Amniotic stem cell (primary cell): ENCODE measurements around the gene PPP1R1B.
"Not testable (repeated sequence)": the region's sequence is repeated elsewhere in the genome, so short reads cannot be mapped to it uniquely, and the experiment has no call there.

ENCODE experiments used
- DNase-seq: peaks from one replicate; lab custom pipeline; 2025; lab: John Stamatoyannopoulos, UW

PPP1R1B gene

DNA sequence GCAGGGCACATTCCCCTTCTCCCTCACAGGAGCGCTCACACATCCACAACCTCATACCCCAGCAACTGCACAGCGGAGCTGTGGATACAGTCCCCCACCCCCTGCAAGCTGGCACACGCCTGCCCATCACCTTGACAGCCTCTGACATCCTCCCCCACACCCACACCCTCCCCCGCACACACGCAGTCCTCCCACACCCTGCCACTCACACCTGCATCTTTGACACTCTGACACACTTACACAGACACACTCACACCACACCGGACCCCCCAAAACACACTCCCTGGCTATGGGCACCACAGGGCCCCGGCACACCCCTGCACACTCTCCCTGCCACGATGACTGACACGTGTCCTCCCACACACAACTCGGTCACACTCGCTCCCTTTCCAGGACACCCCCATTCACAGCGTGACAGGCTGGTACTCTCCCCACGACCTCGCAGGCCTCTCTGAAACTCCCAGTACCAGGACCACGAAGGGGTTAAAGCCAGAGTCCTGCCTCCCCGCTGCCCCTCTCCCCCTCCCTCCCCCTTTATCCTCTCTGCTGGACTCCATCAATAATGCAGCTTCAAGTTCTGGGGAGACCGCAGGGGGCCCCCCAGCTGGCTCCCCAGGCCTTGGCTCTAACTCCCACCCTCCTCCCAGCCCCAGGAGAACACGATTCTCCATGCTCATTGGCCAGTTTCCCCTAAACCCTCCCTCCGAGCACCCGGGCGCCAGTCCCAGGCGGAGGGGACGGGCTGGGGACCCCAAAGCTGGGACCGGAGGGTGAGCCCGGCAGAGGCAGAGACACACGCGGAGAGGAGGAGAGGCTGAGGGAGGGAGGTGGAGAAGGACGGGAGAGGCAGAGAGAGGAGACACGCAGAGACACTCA is at the start of gene PPP1R1B:
PPP1R1B (plus strand) TSS at position 782 of the 876 bp plus-strand sequence. CDS start 441 bp downstream, outside the sequence.
- no peak for DNase-seq

DNA sequence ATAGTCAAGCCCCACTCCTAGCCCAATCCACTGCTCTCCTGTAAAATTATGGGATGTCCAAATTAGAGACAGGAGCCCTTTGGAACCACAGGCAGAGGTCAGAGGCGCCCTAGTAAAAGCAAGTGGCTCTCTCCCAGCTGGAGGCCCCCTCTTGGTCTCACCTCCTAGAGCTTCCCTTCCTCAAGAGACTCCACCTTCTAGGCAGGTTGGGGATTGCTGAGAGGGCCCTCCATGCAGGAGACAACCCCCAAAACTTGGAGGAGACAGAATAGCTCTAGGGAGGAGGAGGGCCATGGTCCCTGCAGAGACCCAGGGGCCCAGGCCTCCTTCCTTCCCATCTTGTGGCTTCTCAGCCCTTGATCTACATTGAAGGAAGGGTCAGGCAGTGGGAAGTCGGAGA is 48.5 kb upstream of the PPP1R1B start:
- DNase-seq, result no peak

DNA sequence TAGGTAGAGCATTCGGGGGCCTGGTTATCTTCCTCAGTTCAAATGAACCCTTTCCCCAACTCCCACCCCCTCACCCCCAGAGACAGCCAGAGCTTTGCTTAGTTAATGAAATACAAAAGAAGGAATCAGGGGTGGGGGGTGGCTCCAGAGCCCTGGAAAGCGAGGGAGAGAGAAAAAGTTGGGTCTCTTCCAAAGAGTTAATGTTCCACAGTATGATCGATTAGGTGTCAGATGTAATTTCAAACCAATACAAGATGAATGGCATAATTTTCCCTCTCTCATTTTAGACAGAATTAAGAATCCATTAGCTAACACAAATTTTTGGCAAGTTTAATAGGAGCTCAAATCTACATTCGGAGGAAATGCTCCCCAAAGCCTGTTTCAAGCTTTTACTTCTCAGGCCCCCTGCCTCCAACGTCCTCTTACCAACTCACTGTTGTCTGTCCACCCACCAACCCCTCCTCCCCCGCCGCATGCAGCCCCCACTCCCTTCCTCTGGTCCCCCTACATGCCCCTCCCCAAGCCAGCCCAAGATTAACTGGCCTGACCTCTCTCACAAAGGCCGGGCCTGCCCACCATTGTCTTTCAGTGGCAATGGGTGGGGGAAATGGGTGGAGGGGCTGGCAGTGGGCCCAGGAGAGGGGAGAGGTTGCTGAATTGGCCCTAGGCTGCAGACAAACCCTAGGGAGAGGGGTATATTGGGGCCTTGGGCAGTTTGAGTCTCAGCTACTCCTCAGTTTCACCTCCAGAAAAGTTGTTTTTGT is 47.3 kb upstream of the PPP1R1B start:
- DNase-seq, result no peak

DNA sequence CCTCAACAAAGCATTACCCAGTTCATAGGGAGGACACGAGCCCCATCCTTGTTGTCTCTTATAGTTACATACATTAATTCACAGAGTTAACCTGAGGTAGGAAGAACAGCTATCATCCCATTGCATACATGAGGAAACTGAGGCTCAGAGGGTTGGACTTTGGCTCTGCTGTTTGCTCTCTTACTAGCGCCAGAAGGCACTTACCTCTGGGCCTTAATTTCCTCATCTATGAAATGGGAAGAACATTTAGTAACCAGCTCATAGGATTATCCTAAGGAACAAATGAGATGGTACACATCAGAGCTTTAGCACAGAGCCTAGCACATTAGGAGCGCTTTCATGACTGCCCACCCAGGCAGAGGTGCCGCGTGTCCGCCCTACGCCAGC is 46.7 kb upstream of the PPP1R1B start:
- no peak for DNase-seq

DNA sequence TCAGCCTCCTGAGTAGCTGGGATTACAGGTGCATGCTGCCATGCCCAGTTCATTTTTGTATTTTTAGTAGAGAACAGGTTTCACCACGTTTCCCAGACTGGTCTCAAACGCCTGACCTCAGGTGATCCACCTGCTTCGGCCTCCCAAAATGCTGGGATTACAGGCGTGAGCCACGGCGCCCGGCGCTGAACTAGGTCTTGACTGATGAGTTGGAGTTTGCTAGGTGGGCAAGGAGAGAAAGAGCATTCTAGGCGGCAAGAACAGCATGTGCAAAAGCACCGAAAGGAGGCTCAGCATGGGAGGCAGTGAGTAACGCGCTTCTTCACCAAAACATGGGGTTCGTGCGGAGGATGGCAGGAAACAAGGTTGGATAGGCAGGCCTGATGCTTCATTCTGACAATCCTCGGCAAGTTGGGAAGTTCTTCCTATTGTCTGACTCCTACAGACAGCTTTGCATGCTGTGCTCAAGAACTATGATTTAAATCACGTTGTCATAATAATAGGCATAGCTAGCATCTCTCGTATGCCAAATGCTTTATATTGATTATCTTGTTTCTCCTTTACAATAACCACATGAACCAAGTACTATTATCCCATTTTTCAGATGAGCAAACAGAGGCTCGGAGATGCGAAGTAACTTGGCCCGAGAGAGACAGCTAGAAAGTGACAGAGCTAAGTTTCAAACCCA is 45.5 kb upstream of the PPP1R1B start:
- no peak for DNase-seq

DNA sequence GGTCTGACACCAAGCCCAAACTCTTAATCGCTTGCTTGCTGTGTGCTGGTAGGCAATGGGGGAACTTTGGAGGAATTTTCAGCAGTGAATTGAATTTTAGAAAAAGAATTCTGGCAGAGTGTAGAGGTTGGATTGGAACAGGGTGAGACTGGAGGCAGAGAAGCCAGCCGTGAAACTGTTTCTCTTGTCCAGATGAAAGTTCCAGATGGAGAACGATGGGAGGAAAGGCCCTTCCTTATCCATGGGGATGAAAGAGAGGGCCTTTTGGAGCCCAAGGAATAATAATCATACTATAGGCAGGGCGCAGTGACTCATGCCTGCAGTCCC is 45.0 kb upstream of the PPP1R1B start:
- no peak for DNase-seq

DNA sequence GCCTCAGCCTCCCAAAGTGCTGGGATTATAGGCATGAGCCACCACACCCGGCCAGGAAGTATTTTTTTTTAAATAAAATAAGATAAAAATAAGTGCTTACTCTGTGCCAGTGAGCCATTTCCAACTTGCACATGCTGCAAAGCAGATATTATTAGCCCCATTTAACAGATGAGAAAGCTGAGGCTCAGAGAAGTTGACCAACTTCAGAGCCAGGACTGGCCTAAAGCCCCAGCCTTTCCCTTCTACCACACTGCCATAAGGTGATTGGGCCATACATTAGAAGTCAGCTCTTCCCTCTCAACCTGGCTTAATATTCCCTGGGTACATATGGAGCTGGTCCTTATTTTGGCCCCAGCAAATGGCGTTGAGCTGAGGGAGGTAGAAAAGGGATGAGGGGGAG is 44.1 kb upstream of the PPP1R1B start:
- DNase-seq, result no peak

DNA sequence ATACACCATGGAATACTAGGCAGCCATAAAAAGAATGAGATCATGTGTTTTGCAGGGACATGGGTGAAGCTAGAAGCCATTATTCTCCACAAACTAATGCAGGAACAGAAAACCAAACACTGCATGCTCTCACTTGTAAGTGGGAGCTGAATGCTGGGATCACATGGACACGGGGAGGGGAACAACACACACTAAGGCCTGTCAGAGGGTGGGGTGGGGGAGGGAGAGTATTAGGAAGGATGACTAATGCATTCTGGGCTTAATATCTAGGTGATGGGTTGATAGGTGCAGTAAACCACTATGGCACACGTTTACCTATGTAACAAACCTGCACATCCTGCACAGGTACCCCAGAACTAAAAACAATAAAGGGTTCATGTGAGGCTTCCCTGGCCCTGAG is 36.6 kb upstream of the PPP1R1B start:
- not testable (repeated sequence) for DNase-seq

DNA sequence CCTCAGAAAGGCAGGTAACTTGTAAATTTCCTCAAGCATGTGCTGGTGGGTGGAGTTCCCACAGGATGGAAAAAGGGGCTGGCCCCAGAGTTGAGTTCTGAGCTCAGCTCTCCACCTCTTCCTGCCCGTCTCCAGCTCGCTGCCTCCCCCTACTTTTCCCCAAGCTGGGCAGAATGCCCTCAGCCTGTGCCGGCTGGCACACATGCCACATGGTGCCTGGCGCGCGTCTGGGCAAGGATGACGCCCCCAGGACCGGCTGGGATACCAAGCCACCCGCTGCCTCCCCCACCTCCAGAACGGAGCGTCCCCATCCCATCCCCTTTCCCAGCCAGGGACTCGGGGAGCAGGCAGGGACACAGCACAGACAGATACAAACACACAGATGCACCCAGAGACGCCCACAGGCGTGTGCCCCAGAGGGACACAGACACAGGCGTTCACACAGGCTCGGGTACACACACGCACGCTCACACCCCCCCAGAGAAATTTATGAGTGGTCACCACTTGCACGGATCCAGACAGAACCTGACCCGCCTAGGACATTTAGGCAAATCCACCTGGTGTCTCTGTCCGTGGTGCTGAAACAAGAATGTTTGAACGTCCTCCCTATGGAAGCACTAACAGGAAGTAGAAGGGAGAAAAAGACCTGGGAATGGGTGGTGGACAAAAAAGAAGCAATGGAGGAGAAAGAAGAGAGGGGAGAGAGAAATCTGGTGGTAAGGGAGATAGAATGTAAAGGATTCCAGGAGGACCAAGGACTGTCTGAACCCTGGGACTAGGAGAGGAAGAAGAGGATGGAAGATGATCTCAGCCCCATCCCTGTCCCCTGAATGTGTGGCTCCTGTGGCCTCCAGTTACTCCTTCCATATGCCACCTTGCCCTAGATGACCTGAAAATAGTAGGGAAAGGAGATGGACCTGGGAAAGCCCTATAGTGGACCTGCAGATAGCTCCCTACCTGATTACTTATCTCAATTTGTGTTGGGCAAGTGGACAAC is 34.5 kb upstream of the PPP1R1B start:
- peak; percentile 19 for DNase-seq

DNA sequence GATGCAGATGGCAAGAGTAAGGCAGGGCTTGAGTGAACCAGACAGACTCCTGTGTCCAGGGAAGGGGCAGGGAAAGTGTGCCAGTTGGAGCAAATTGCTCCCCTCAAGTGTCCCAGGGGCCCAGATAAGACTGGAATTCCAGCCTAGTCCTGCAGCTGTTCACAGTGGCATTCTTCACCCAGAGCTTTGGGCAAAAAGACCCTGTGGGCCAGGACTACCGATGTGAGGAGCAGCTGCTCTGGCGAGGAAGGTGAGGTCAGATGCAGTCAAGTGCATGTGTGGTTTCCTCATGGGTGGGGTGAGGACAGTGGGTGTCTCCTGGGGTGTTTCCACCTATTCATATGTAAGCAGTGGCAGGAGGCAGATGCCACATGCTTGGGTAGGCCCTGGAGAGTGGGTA is 33.4 kb upstream of the PPP1R1B start:
- DNase-seq, result no peak

DNA sequence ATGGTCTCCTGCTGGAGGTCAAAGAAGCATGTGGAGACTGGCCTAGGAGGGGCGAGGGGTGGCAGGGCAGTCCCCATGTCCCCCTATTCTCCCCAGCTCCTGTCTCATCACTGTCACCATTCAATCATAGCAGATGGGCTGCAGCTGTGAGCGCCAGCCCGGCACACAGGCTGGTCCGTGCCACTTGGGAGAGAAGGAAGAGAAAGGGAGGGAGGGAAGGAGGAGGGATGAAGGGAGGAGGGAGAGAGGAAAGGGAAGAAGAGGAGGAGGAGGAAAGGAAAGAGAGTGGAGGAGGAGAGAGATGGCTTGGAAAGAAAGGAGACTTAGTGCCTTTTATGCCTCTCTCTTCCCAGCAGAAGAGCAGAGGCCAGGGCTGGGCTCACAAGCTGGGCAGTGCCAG is 31.5 kb upstream of the PPP1R1B start:
- no peak for DNase-seq

DNA sequence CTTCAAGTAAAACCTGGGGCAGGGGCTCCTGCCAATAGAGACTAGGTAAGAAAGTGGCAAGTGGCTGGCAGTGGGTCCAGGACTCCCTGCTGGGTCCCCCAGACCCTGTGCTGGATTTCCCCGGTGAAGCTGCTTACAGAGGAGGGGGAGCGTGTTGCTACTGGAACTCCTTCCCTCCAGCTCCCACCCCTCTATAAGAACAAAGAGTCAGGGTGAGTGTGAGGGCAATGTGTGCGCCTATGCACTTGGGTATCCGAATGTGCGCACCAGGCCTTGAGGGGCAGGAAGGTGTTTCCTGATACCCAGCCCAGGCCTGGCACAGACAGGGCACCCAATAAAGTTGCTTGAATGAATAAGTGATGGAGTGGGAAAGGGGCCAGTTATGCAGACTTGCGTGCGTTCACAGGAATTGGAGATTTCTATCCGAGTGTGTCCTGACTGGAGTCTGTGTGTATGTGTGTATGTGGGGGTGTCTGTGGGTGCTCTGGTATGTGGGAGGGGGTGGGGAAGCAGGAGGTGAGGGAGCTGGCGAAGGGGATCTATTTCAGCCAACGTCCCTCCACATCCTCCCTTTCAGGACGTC is 30.7 kb upstream of the PPP1R1B start:
- no peak for DNase-seq

DNA sequence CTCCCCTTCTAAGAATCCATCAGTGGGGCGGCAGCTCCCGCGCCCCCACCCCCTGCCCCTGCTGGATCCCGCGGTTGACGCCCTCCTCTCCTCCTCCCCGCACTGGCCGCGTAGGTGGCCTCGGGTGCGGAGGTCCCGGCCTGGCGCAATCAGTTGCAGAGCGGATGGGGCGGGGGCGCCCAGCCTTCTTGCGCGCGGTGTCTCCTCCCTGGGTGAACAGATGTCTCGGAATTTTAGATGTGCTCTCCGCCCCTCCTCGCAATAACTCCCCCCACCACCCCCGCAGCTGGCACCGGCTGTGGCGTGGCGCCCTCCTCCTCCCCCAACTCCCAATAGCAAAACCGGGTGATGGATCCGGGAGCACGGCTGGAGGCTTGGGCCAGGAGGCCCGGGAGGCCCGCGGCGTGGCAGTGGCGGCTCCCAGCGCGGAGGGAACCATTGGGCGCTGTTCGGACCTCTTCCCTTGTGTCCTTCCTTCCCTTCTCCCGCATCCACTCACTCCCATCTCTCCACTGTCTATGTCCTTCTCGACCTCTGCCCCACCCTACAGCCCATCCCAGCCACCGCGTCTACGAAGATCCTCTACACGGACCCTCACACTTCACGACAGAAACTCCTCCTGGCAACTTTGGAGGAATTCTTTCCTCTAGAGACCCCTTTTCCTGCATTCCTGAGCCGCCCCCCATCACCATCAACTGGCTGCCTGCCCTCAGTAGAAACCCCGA is 30.0 kb upstream of the PPP1R1B start:
- DNase-seq, result no peak

DNA sequence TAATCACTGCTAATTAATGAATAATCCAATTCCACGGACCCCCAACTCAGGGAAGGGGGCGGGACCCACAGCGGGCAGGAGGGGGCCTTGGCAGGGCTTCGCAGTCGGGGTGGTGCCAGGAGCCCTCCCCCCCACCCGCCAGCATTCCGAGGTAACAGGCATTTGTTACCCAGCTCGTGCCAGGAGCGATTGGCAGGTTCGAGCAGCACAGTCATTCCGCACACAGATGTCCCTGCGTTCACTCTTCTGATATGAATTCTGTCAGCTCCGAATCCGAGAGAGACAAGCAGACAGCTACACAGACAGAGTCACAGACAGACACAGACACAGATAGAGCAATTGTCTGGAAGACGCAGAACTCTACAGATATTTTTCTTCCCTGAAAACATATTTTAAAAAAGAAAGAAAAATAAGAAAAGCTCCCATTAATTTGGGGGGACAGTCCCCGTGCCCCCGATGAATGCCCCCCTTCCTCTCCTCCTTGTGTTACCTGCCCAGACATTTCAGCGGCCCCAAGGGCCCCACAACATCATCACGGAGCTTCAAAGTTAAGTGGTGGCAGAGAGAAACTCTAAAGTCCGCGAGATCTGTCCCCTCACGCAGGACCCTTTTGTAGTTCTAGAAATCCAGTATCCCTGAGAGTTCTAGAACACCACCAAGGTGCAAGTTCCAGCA is 29.2 kb upstream of the PPP1R1B start:
- DNase-seq, result no peak

DNA sequence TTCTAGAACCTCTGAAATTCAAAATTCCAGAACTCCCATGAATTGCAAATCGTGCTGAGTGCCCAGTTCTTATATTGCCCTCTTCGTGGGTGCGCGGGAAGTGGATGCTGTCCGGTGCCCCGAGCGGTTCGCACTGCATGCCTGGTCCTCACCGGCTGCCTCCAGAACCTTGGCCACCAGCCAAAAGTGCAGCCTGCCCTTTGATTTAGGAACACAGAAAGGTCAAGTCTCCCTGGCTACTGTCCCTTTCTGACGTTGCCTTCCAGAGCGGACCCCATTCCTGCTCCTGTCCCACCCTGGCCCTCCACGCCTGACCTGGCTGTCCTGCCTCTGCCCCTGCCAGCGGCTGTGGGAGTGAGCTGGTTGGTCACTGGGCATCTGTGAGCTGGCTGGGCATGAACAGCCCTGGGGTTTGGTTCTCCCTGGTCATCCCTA is 28.7 kb upstream of the PPP1R1B start:
- no peak for DNase-seq

DNA sequence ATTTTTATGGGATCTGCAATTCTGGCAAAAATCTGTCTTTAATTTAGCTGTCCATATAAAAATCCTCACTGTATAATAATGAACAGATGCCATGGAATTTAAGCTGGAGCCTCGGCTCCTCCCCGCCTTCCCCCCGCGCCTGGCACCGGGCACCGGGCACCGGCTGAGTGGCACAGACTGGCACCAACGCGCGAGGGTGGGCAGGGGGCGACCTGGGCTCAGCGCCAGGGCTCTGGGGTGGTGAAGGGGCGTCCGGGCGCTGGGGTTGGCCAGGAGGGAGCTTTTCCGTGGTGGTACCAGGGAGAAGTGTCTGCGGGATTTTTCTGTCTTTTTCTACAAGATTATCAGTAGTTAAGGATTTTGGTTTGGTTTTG is 28.1 kb upstream of the PPP1R1B start:
- no peak for DNase-seq

DNA sequence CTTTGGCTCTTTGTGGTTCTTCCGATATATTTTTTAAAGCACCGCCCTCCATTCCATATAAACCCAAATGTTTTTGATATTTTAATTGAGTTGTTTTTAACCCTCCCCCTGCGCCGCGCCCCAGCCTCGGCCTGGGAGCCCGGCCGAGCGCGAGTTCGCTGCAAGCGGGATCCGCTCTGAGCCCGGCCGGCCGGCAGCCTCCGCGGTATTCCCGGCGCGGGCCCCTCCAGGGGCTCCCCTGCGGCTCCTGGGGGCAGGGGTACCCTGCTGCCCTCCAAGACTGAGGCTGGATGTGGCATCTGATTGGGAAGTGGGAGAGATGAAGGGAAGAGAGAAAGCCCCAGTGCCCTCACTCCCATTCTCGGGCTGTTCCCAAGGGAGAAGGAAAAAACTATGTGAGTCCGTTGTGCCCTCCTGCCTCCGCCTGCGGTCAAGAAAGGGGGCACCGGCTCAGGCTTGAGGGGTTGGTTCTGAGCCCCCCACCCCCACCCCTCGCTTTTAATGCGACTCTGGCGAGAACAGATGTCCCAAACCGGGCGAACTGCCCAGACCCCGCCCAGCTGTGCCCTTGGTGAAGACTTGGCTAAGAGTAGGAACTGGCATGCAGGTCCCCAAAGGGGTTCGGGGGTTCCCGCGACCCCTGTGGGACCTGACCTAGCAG is 27.6 kb upstream of the PPP1R1B start:
- DNase-seq, result no peak

DNA sequence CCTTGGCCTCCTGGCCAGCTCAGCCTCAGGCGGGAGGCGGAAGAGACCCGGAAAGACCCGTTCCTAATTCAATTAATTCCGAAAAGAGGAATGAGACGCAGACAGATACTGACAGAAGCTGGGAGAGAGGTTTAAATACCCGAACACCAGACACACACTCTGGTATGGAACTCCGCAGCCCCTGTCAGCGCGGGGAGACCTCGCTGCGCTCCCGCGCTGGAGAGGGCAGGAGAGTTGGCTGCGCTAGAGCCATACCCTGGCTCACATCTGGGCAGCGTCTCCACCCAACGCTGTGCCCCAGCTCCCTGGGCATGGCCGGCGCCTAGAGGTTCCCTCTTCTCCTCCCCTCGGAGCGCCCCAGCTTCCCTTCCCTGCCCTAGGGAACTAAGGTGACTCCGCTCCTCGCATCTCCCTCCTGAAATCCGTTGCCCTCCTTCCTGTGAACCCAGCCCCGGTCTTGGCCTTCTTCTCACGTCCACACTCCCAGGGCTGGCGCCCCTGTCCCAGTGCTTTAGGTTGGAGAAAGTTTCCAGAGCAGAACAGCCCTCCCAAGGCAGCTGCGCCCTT is 27.0 kb upstream of the PPP1R1B start:
- no peak for DNase-seq
